Ascending aorta (tissue), 2 donors: ENCODE measurements around the gene ACP1. TPM values are rescaled to one million over a fixed set of nuclear protein-coding genes. Genes with fewer than 3 reads are reported as not detected.
A peak's percentile ranks its signal among the peaks of the same experiment; 100 is the strongest.

ENCODE experiments used
- DNase-seq, 2 donors: peaks; one replicate each; pipeline ENCODE4 v3.0.0-alpha.2; 2019; ENCODE audit warnings: low spot score in 2 of 2
- H3K27ac ChIP-seq, 2 donors: fragments of 200-600 bp; sonication (generic); one replicate each; pipeline ENCODE4 v1.5.1; 2016 to 2017; ENCODE audit warnings: mild to moderate bottlenecking in 1 of 2
- H3K27me3 ChIP-seq: fragments of 200-600 bp; sonication (generic); one replicate; pipeline ENCODE4 v1.5.1; 2017
- H3K36me3 ChIP-seq, 2 donors: fragments of 200-600 bp; sonication (generic); one replicate each; pipeline ENCODE4 v1.5.1; 2016
- H3K4me1 ChIP-seq, 2 donors: fragments of 200-600 bp; sonication (generic); one replicate each; pipeline ENCODE4 v1.5.1; 2016 to 2017; ENCODE audit warnings: mild to moderate bottlenecking in 1 of 2
- H3K4me3 ChIP-seq, 2 donors: fragments of 200-600 bp; sonication (generic); one replicate each; pipeline ENCODE4 v1.5.1; 2016 to 2017; ENCODE audit warnings: mild to moderate bottlenecking in 1 of 2
- H3K9me3 ChIP-seq, 2 donors: fragments of 200-600 bp; sonication (generic); one replicate each; pipeline ENCODE4 v1.5.1; 2016
- CTCF ChIP-seq, 3 experiments: fragments of 200-600 bp in 2 of 3; fragments of 450-650 bp in 1 of 3; sonication (generic) in 2 of 3; IDR thresholded peaks; one replicate each; pipeline ENCODE4 v1.5.1; 2016 to 2019; ENCODE audit warnings: antibody characterized with exemption in 3 of 3, mild to moderate bottlenecking in 1 of 3, moderate library complexity in 1 of 3
- intact Hi-C: fragments of 100-400 bp; cut with DNase I; formaldehyde crosslinking; loops from one replicate; pipeline ENCODE4 v1.15.1; 2023
- total RNA-seq: library from RNA; depleted of rRNA; stranded (reverse); fragments of >200 nt; gene quantifications from one replicate; pipeline ENCODE4 v1.1.0, GENCODE V29; 2016

ACP1 gene
- total RNA-seq, 1 donor from 2014 or later: 30.8 TPM

DNA sequence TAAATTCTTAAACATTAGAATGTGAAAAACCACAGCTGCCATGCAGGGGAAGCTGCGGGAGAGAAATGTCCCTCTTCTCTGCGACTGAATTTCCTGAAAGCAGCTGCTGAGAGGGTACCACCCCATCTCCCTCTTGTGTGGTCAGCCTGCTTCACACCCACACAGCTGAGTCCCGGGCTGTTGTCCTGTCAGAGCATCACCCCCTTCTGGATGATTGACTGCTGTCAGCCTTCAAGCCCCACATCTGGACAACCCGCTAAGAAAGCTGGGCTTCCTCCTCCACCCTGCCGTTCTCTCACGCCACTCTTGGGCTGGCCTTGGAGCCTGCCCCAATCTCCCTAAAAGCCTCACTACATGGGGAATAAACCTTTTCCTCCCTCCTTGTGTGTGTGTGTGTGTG lies 26.9 kb upstream of the ACP1 start:
- Histone ChIP-seq H3K27me3 (no peaks in the 10 kb centered on the region), H3K36me3 (peaks cover 0 to 7% of the 10 kb centered on the region in 2 donors), H3K4me3 (no peak overlapping the region), H3K4me1 (no peaks in the 10 kb centered on the region), H3K27ac (no peak overlapping the region), H3K9me3 (no peaks in the 10 kb centered on the region)
- TF ChIP-seq CTCF (IDR thresholded peaks at IDR 0.05): no peak
- DNase-seq: no peak
- intact Hi-C loops: no loop called here

DNA sequence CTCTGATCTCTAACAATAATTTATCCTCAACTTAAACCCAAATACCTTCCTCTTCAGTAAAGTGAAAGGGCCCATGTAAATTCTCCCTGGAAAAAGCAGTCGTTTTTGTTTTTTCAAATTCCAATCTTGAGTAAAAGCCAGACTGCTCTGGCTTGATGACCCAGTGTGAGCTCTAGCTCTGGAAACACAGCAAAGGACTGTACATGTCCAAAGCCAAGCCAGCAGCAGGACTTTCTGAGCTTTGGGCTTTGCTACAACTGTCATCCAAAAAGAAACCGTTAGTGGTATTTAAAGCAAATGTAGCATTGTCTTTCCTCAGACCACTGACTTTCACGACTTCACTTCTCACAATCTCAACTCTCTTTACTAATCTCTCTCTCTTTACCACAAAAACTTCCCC lies 26.3 kb upstream of the ACP1 start:
- H3K36me3 ChIP-seq: peaks cover 5 to 12% of the 10 kb centered on the region in 2 donors
- intact Hi-C loops: no loop called here
- DNase-seq: no peak
- H3K9me3 ChIP-seq: no peaks in the 10 kb centered on the region
- H3K27me3 ChIP-seq: no peaks in the 10 kb centered on the region
- no peak for TF ChIP-seq CTCF (IDR thresholded peaks at IDR 0.05)
- H3K4me3 ChIP-seq: no peak overlapping the region
- H3K4me1 ChIP-seq: no peaks in the 10 kb centered on the region
- H3K27ac ChIP-seq: no peak overlapping the region

- Histone ChIP-seq H3K27ac (no peak overlapping the region), H3K36me3 (peaks cover 9 to 17% of the 10 kb centered on the region in 2 donors), H3K4me1 (no peaks in the 10 kb centered on the region), H3K9me3 (no peaks in the 10 kb centered on the region), H3K4me3 (no peak overlapping the region), H3K27me3 (no peaks in the 10 kb centered on the region)
- no peak for TF ChIP-seq CTCF (IDR thresholded peaks at IDR 0.05)
- intact Hi-C loops: no loop called here
- no peak for DNase-seq
Observed at GRCh38 chr2:238869-239268, 25.9 kb upstream of the ACP1 start.

DNA sequence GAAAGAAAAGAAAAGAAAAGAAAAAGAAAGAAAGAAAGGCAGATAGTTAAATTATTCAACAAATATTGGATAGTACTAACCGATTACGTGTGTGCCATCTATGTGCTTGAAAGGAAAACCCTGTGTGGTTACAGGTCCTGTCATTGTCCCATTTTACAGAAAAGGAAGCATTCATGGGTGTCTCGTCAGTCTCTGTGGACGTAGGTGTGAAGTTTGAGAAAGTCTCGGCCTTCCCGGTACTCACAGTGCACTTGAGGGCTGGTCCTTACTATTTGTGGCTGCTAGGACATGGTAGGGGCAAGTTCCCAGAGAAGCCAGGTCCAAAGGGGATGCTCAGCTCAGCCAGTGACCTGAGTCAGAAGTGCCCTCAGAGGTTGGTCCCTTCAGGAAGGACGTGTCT lies 20.2 kb upstream of the ACP1 start:
- H3K36me3 ChIP-seq: peaks cover 9 to 42% of the 10 kb centered on the region in 2 donors
- H3K9me3 ChIP-seq: no peaks in the 10 kb centered on the region
- intact Hi-C loops: loop anchor here (10.0 kb wide), 1 partner anchor 390 kb away; no protein-coding TSS in a partner anchor
- DNase-seq: no peak
- no peak overlapping the region for H3K27ac ChIP-seq
- no peaks in the 10 kb centered on the region for H3K4me1 ChIP-seq
- TF ChIP-seq CTCF (IDR thresholded peaks at IDR 0.05): no peak
- no peaks in the 10 kb centered on the region for H3K27me3 ChIP-seq
- no peak overlapping the region for H3K4me3 ChIP-seq

DNA sequence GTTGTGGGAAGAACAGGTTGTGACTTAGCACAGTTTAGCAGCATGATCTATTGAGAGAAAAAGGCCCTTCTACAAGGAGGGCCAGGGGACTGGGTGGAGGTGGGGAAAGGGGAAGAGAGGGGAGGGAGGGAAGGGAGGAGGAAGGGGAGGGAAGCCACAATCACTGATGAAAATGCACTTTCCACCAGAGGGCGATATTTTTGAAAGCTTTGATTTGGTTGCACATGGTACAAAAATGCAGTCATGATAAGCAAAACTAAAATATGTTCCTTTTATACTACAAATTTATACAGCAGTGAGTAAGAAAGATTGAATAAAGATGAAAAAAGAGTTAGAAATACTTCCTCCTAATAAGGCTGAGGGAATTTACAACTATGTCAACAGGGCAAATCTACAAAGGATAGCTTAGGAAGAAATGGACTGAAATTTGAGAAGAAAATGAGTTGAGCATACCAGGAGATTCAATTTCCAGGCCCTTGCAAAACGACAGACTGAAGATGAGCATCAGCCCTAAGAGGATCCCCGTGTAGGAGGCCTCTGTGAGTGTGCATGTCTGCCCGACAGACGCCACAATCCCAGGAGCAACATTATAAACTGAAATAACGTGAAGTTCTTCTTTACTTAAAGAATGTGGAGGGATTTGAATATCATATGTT lies 18.1 kb upstream of the ACP1 start:
- H3K36me3 ChIP-seq: peaks cover 9 to 38% of the 10 kb centered on the region in 2 donors
- H3K4me3 ChIP-seq: no peak overlapping the region
- intact Hi-C loops: loop anchor here (1.0 to 10.0 kb wide), 2 partner anchors 44 to 388 kb away; no protein-coding TSS in a partner anchor
- no peaks in the 10 kb centered on the region for H3K4me1 ChIP-seq
- peak; percentile 14 to 55 (median 41) for TF ChIP-seq CTCF (IDR thresholded peaks at IDR 0.05)
- no peak overlapping the region for H3K27ac ChIP-seq
- no peak for DNase-seq
- no peaks in the 10 kb centered on the region for H3K9me3 ChIP-seq
- H3K27me3 ChIP-seq: no peaks in the 10 kb centered on the region
